Neural cell (in vitro differentiated cells): ENCODE measurements around the gene PAXIP1. TPM values are rescaled to one million over a fixed set of nuclear protein-coding genes. Genes with fewer than 3 reads are reported as not detected.

Source experiments
- H2AFZ ChIP-seq: fragments of 200-600, 300-800 bp; sonication (generic), shearing (Covaris generic); 2 replicates; pipeline ENCODE4 v1.6.0; 2014; ENCODE audit warnings: low read depth, mild to moderate bottlenecking, antibody characterized with exemption, low read length, moderate library complexity
- H3F3A ChIP-seq: fragments of 200-600 bp; shearing (Covaris generic); 2 replicates; pipeline ENCODE4 v1.6.1; 2016; ENCODE audit warnings: mild to moderate bottlenecking, moderate library complexity, mixed read lengths, antibody characterized with exemption, low read length; ENCODE audit not compliant: insufficient read depth, poor library complexity, severe bottlenecking
- H3K27ac ChIP-seq: fragments of 200-600, 300-800 bp; sonication (generic), shearing (Covaris generic); 2 replicates; pipeline ENCODE4 v1.5.1; 2014; ENCODE audit warnings: mild to moderate bottlenecking, low read length, moderate library complexity
- H3K27me3 ChIP-seq: fragments of 300-800, 200-600 bp; sonication (generic), shearing (Covaris generic); 2 replicates; pipeline ENCODE4 v1.6.0; 2014; ENCODE audit warnings: mild to moderate bottlenecking, low read depth, low read length, moderate library complexity; ENCODE audit not compliant: insufficient read depth
- H3K36me3 ChIP-seq: fragments of 300-800, 200-600 bp; sonication (generic), shearing (Covaris generic); 2 replicates; pipeline ENCODE4 v1.5.1; 2014; ENCODE audit warnings: mild to moderate bottlenecking, antibody characterized with exemption, low read length, moderate library complexity; ENCODE audit not compliant: insufficient read depth
- H3K4me2 ChIP-seq: fragments of 300-800, 200-600 bp; sonication (generic), shearing (Covaris generic); 2 replicates; pipeline ENCODE4 v1.6.0; 2014; ENCODE audit warnings: mild to moderate bottlenecking, low read length
- H3K4me3 ChIP-seq: fragments of 300-800, 200-600 bp; sonication (generic), shearing (Covaris generic); 2 replicates; pipeline ENCODE4 v1.5.1; 2014; ENCODE audit warnings: mild to moderate bottlenecking, low read length, moderate library complexity
- H3K79me2 ChIP-seq: fragments of 200-600 bp; shearing (Covaris generic); replicated peaks from 2 replicates; pipeline ENCODE4 v1.6.0; 2014; ENCODE audit warnings: mild to moderate bottlenecking, low read length, moderate library complexity; ENCODE audit not compliant: insufficient read depth
- H3K9ac ChIP-seq: fragments of 300-800, 200-600 bp; sonication (generic), shearing (Covaris generic); 2 replicates; pipeline ENCODE4 v1.6.1; 2016; ENCODE audit warnings: mild to moderate bottlenecking, low read length, mixed read lengths
- H3K9me2 ChIP-seq: fragments of 200-600 bp; shearing (Covaris generic); 2 replicates; pipeline ENCODE4 v1.6.1; 2016; ENCODE audit warnings: mild to moderate bottlenecking, low read length, mixed read lengths; ENCODE audit not compliant: insufficient read depth
- H3K9me3 ChIP-seq: fragments of 200-600, 300-800 bp; sonication (generic), shearing (Covaris generic); 2 replicates; pipeline ENCODE4 v1.6.1; 2016; ENCODE audit warnings: mild to moderate bottlenecking, mixed run types, low read length, moderate library complexity, mixed read lengths
- H4K20me1 ChIP-seq: fragments of 200-600 bp; shearing (Covaris generic); 2 replicates; pipeline ENCODE4 v1.6.1; 2016; ENCODE audit warnings: mild to moderate bottlenecking, mixed run types; ENCODE audit not compliant: insufficient read depth
- CTCF ChIP-seq: fragments of 450-650 bp; IDR thresholded peaks from 2 replicates; pipeline ENCODE4 v1.5.1; 2014; ENCODE audit warnings: antibody characterized with exemption, mild to moderate bottlenecking, moderate library complexity; ENCODE audit not compliant: poor library complexity, severe bottlenecking
- EP300 ChIP-seq: fragments of 450-650 bp; conservative IDR thresholded peaks from 2 replicates; pipeline ENCODE4 v1.6.1; 2014; ENCODE audit warnings: antibody characterized with exemption, mild to moderate bottlenecking, moderate library complexity; ENCODE audit not compliant: poor library complexity, severe bottlenecking
- EZH2 ChIP-seq: fragments of 200-600, 300-800 bp; shearing (Covaris generic), sonication (generic); IDR thresholded peaks from 2 replicates; pipeline ENCODE4 v1.6.1; 2014; ENCODE audit warnings: antibody characterized with exemption, low read length, borderline replicate concordance, mild to moderate bottlenecking; ENCODE audit not compliant: insufficient read depth, poor library complexity, severe bottlenecking
- MXI1 ChIP-seq: fragments of 450-650 bp; conservative IDR thresholded peaks from 2 replicates; pipeline ENCODE4 v1.6.1; 2014; ENCODE audit warnings: antibody characterized with exemption, mild to moderate bottlenecking; ENCODE audit not compliant: poor library complexity, severe bottlenecking
- POLR2AphosphoS5 ChIP-seq: IDR thresholded peaks from 2 replicates; pipeline ENCODE4 v1.6.1; 2012
- RAD21 ChIP-seq: fragments of 450-650 bp; conservative IDR thresholded peaks from 2 replicates; pipeline ENCODE4 v1.6.1; 2014; ENCODE audit warnings: antibody characterized with exemption, mild to moderate bottlenecking, moderate library complexity
- REST ChIP-seq: IDR thresholded peaks from 2 replicates; pipeline ENCODE4 v1.6.1; 2012; ENCODE audit warnings: borderline replicate concordance
- SMC3 ChIP-seq: fragments of 450-650 bp; conservative IDR thresholded peaks from 2 replicates; pipeline ENCODE4 v1.6.1; 2014; ENCODE audit warnings: antibody characterized with exemption, mild to moderate bottlenecking, moderate library complexity; ENCODE audit not compliant: poor library complexity
- TAF1 ChIP-seq: IDR thresholded peaks from 2 replicates; pipeline ENCODE4 v1.6.1; 2012; ENCODE audit warnings: low read depth
- polyA plus RNA-seq: library from polyadenylated mRNA; depleted of rRNA; stranded (reverse); fragments of >200 nt; gene quantifications from 2 replicates; pipeline ENCODE4 v1.2.3, GENCODE V29; 2014

Gene PAXIP1
- polyA plus RNA-seq, 1 donor from 2014 or later: 14.4 TPM

- no peaks in the 10 kb centered on the region for H3K27me3 ChIP-seq
- H3K27ac ChIP-seq: no peak overlapping the region
- H3K9me2 ChIP-seq: no peaks in the 10 kb centered on the region
- no peaks in the 10 kb centered on the region for H3K9me3 ChIP-seq
- no peak for TF ChIP-seq MXI1
- TF ChIP-seq POLR2AphosphoS5: no peak
- no peak for TF ChIP-seq CTCF
- TF ChIP-seq REST: no peak
- TF ChIP-seq SMC3: no peak
- TF ChIP-seq RAD21: no peak
- no peak for TF ChIP-seq TAF1
- TF ChIP-seq EZH2: no peak
- TF ChIP-seq EP300: no peak
- H3K36me3 ChIP-seq: no peaks in the 10 kb centered on the region
- H4K20me1 ChIP-seq: no peaks in the 10 kb centered on the region
- H3F3A ChIP-seq: no peaks in the 10 kb centered on the region
- no peak overlapping the region for H2AFZ ChIP-seq
- no peak overlapping the region for H3K9ac ChIP-seq
- H3K79me2 ChIP-seq: no peaks in the 10 kb centered on the region
- no peak overlapping the region for H3K4me3 ChIP-seq
- H3K4me2 ChIP-seq: no peak overlapping the region
Measured at GRCh38 chr7:154905615-154906014, 97.3 kb downstream of the PAXIP1 start.

- H2AFZ ChIP-seq: no peak overlapping the region
- H3K4me2 ChIP-seq: no peak overlapping the region
- H3K27ac ChIP-seq: no peak overlapping the region
- H3F3A ChIP-seq: no peaks in the 10 kb centered on the region
- H3K9ac ChIP-seq: no peak overlapping the region
- no peaks in the 10 kb centered on the region for H3K79me2 ChIP-seq
- H3K9me2 ChIP-seq: no peaks in the 10 kb centered on the region
- no peaks in the 10 kb centered on the region for H3K27me3 ChIP-seq
- no peak overlapping the region for H3K4me3 ChIP-seq
- H3K36me3 ChIP-seq: no peaks in the 10 kb centered on the region
- H4K20me1 ChIP-seq: no peaks in the 10 kb centered on the region
- H3K9me3 ChIP-seq: no peaks in the 10 kb centered on the region
- TF ChIP-seq RAD21 (no peak), CTCF (no peak), REST (no peak), TAF1 (no peak), POLR2AphosphoS5 (no peak), EP300 (no peak), SMC3 (no peak), EZH2 (no peak), MXI1 (no peak)
Measured at GRCh38 chr7:154905146-154905545, 97.8 kb downstream of the PAXIP1 start.
